GM18502 (cell line): ENCODE results near the gene SSR2.
A peak's percentile ranks its signal among the peaks of the same experiment; 100 is the strongest.
"Not testable (repeated sequence)": the region's sequence is repeated elsewhere in the genome, so short reads cannot be mapped to it uniquely, and the experiment has no call there.

Source experiments
- ATAC-seq: cut with Tn5 transposase; IDR thresholded peaks from one replicate; pipeline ENCODE4 v1.9.1; 2021; ENCODE audit warnings: mild to moderate bottlenecking; ENCODE audit not compliant: unreplicated experiment, poor library complexity

Gene SSR2

GRCh38 chr1:156050376-156050775 is 29.6 kb upstream of the SSR2 start:
- ATAC-seq: no peak

GRCh38 chr1:156048663-156049258 is 28.0 kb upstream of the SSR2 start:
- no peak for ATAC-seq

- ATAC-seq: no peak
These were observed 24.3 kb upstream of the SSR2 start for GRCh38 chr1:156045076-156045475.

GRCh38 chr1:156042828-156043227 is 22.1 kb upstream of the SSR2 start:
- ATAC-seq: no peak

GRCh38 chr1:156034991-156035390 is 14.2 kb upstream of the SSR2 start:
- ATAC-seq: not testable (repeated sequence)

- ATAC-seq: no peak
These were observed 12.3 kb upstream of the SSR2 start for GRCh38 chr1:156033011-156033410.

- ATAC-seq: no peak
These were observed 5.8 kb upstream of the SSR2 start for GRCh38 chr1:156026588-156026987.

- no peak for ATAC-seq
These were observed 5.1 kb upstream of the SSR2 start for GRCh38 chr1:156025876-156026275.

- no peak for ATAC-seq
These were observed 4.0 kb upstream of the SSR2 start for GRCh38 chr1:156024801-156025200.

GRCh38 chr1:156021954-156022353 is 1.2 kb upstream of the SSR2 start:
- no peak for ATAC-seq

- ATAC-seq: no peak
These were observed 310 bp upstream of the SSR2 start for GRCh38 chr1:156021093-156021428.

- no peak for ATAC-seq
These were observed 832 bp downstream of the SSR2 start for GRCh38 chr1:156019946-156020292.

- ATAC-seq: no peak
These were observed 5.9 kb downstream of the SSR2 start for GRCh38 chr1:156014829-156015228.

GRCh38 chr1:156012051-156012817 is 8.5 kb downstream of the SSR2 start:
- peak; percentile 83 for ATAC-seq

GRCh38 chr1:156009404-156009803 is 11.3 kb downstream of the SSR2 start:
- ATAC-seq: no peak

GRCh38 chr1:156006666-156007376 is 13.9 kb downstream of the SSR2 start:
- ATAC-seq: no peak

GRCh38 chr1:156004843-156005584 is 15.7 kb downstream of the SSR2 start:
- ATAC-seq: no peak

- ATAC-seq: no peak
These were observed 16.9 kb downstream of the SSR2 start for GRCh38 chr1:156003923-156004188.

GRCh38 chr1:156002188-156002911 is 18.4 kb downstream of the SSR2 start:
- no peak for ATAC-seq

GRCh38 chr1:156001662-156002171 is 19.0 kb downstream of the SSR2 start:
- ATAC-seq: no peak
